Spleen (tissue), 11 donors: Measurements from ENCODE around the gene REC114. TPM values are rescaled to one million over a fixed set of nuclear protein-coding genes. Genes with fewer than 3 reads are reported as not detected.

Experiments used
- DNase-seq: peaks from one replicate; pipeline ENCODE4 v3.0.0-alpha.2; 2020
- H3K27ac ChIP-seq, 8 donors: fragments of 200-600 bp; sonication (generic) in 7 of 8; 1 replicate in 4 of 8; 2 replicates in 4 of 8; pipeline versions ENCODE4 v1.5.0 to v1.8.0; 2016 to 2021; ENCODE audit warnings: inconsistent platforms in 4 of 8, mild to moderate bottlenecking in 4 of 8, moderate library complexity in 1 of 8
- H3K27me3 ChIP-seq, 7 donors: fragments of 200-600 bp; sonication (generic) in 6 of 7; replicated peaks in 1 of 7; 1 replicate in 4 of 7; 2 replicates in 3 of 7; pipeline versions ENCODE4 v1.5.0 to v1.8.0; 2016 to 2021; ENCODE audit warnings: inconsistent platforms in 3 of 7, mild to moderate bottlenecking in 1 of 7
- H3K36me3 ChIP-seq, 6 donors: fragments of 200-600 bp; sonication (generic) in 5 of 6; 1 replicate in 4 of 6; 2 replicates in 2 of 6; pipeline versions ENCODE4 v1.5.0 to v1.8.0; 2016 to 2021; ENCODE audit warnings: inconsistent platforms in 2 of 6
- H3K4me1 ChIP-seq, 6 donors: fragments of 200-600 bp; sonication (generic) in 5 of 6; 1 replicate in 3 of 6; 2 replicates in 3 of 6; pipeline versions ENCODE4 v1.5.0 to v1.8.0; 2016 to 2021; ENCODE audit warnings: inconsistent platforms in 3 of 6
- H3K4me3 ChIP-seq, 8 donors: fragments of 200-600 bp; sonication (generic) in 7 of 8; 1 replicate in 4 of 8; 2 replicates in 4 of 8; pipeline versions ENCODE4 v1.5.0 to v1.8.0; 2016 to 2021; ENCODE audit warnings: inconsistent platforms in 4 of 8, mild to moderate bottlenecking in 4 of 8, moderate library complexity in 2 of 8
- H3K9me3 ChIP-seq, 8 donors: fragments of 200-600 bp; sonication (generic) in 7 of 8; 1 replicate in 4 of 8; 2 replicates in 4 of 8; pipeline versions ENCODE4 v1.5.0 to v1.8.0; 2016 to 2021; ENCODE audit warnings: inconsistent platforms in 4 of 8
- CTCF ChIP-seq, 11 experiments: fragments of 200-600 bp in 7 of 11; fragments of 450-650 bp in 4 of 11; sonication (generic) in 4 of 11; IDR thresholded peaks in 8 of 11; conservative IDR thresholded peaks in 3 of 11; 1 replicate in 7 of 11; 2 replicates in 4 of 11; pipeline versions ENCODE4 v1.4.0 to v1.8.0; 2016 to 2021; ENCODE audit warnings: antibody characterized with exemption in 11 of 11, inconsistent platforms in 4 of 11, mild to moderate bottlenecking in 1 of 11
- POLR2A ChIP-seq, 3 donors: fragments of 450-650 bp; IDR thresholded peaks; one replicate each; pipeline ENCODE4 v1.5.1; 2017; ENCODE audit warnings: antibody characterized with exemption in 3 of 3, mild to moderate bottlenecking in 1 of 3
- POLR2AphosphoS5 ChIP-seq, 3 donors: sonication (generic); formaldehyde crosslinking; IDR thresholded peaks; one replicate each; pipeline ENCODE4 v1.5.1; 2017; ENCODE audit warnings: antibody characterized with exemption in 3 of 3
- WGBS, 5 donors: extraction: QIAGEN DNeasy Blood & Tissue Kit in 3 of 5; methylation state at CpG; one replicate each; pipeline versions ENCODE4 v1.1.5 to v1.1.7; 2013 to 2018; 5-methylcytosine and 5-hydroxymethylcytosine counted together
- intact Hi-C: fragments of 100-400 bp; cut with DNase I; formaldehyde crosslinking; loops from one replicate; pipeline ENCODE4 v1.15.0; 2023; ENCODE audit warnings: low total_unique reads
- polyA plus RNA-seq, 3 donors: library from polyadenylated mRNA; stranded (reverse); fragments of 200-250 nt; gene quantifications; one replicate each; pipeline ENCODE4 v1.2.1, GENCODE V29; 2013
- total RNA-seq, 7 donors: library from RNA; depleted of rRNA in 3 of 7; stranded (reverse); fragments of >200 nt in 3 of 7; fragmentation: NEBNext Ultra II Directional in 4 of 7; extraction: Animal tissue kit (Norgen Biotek cat#: 25700) in 4 of 7; gene quantifications; one replicate each; pipeline versions ENCODE4 v1.1.0 to v1.2.1, GENCODE V29; 2016 to 2021
- donor health status: healthy with polysubstance abuse.
- donor health status: DM: no; HTN: no; CAD: no; lungs with moderate emphysema.
- donor health status: DM: no; HTN: no; CAD: no.
- donor health status: Bipolar disorder and iron deficiency.
- donor health status: healthy.
- donor health status: DM: no; HTN: no; CAD: no.
- donor health status: DM: yes; HTN: yes; CAD: no.

The REC114 gene
- total and polyA plus RNA-seq, 10 donors: not detected

- Histone ChIP-seq H3K27me3 (no peaks in the 10 kb centered on the region), H3K4me3 (no peak overlapping the region), H3K36me3 (peaks cover 0 to 15% (median 0%) of the 10 kb centered on the region in 6 donors), H3K4me1 (peaks cover 3 to 96% (median 58%) of the 10 kb centered on the region in 6 donors), H3K9me3 (peaks cover 0 to 3% (median 0%) of the 10 kb centered on the region in 8 donors), H3K27ac (no peak overlapping the region)
- TF ChIP-seq CTCF (IDR thresholded peaks at IDR 0.05 in 8 of 11, conservative IDR thresholded peaks at IDR 0.05 in 3 of 11): no peak
- no peak for TF ChIP-seq POLR2A (IDR thresholded peaks at IDR 0.05)
- TF ChIP-seq POLR2AphosphoS5 (IDR thresholded peaks at IDR 0.05): no peak
- DNase-seq: no peak
- 75 to 94% (median 92%) methylated on average over 1 of the region's 1 CpG for WGBS, 5 donors
- intact Hi-C loops: no loop called here
Observed at GRCh38 chr15:73607843-73608242, 164.9 kb downstream of the REC114 start.

- TF ChIP-seq POLR2AphosphoS5 (IDR thresholded peaks at IDR 0.05): no peak
- Histone ChIP-seq H3K27me3 (no peaks in the 10 kb centered on the region), H3K4me3 (no peak overlapping the region), H3K36me3 (peaks cover 0 to 15% (median 0%) of the 10 kb centered on the region in 6 donors), H3K9me3 (peaks cover 0 to 3% (median 0%) of the 10 kb centered on the region in 8 donors), H3K4me1 (peaks cover 0 to 96% (median 51%) of the 10 kb centered on the region in 6 donors), H3K27ac (no peak overlapping the region)
- 87 to 94% (median 92%) methylated on average over 1 of the region's 1 CpG for WGBS, 5 donors
- intact Hi-C loops: no loop called here
- no peak for DNase-seq
Observed at GRCh38 chr15:73608475-73608874, 165.5 kb downstream of the REC114 start.

- peaks cover 0 to 93% (median 49%) of the 10 kb centered on the region in 6 donors for H3K4me1 ChIP-seq
- 66 to 78% (median 71%) methylated on average over 2 of the region's 2 CpGs for WGBS, 5 donors
- no peak overlapping the region for H3K4me3 ChIP-seq
- peaks cover 0 to 12% (median 0%) of the 10 kb centered on the region in 6 donors for H3K36me3 ChIP-seq
- H3K27me3 ChIP-seq: no peaks in the 10 kb centered on the region
- H3K27ac ChIP-seq: no peak overlapping the region
- intact Hi-C loops: no loop called here
- TF ChIP-seq POLR2A (IDR thresholded peaks at IDR 0.05) (no peak), POLR2AphosphoS5 (IDR thresholded peaks at IDR 0.05) (no peak), CTCF (IDR thresholded peaks at IDR 0.05 in 8 of 11, conservative IDR thresholded peaks at IDR 0.05 in 3 of 11) (no peak)
- no peak for DNase-seq
- H3K9me3 ChIP-seq: peaks cover 0 to 3% (median 0%) of the 10 kb centered on the region in 8 donors
Observed at GRCh38 chr15:73608941-73609340, 166.0 kb downstream of the REC114 start.

Other genes starting within 250 kb of the REC114 start
- gene HCN4, start 74.2 kb upstream of the REC114 start, total RNA-seq: not detected
- gene HCN4, start 74.2 kb upstream of the REC114 start, polyA plus RNA-seq: not detected
- 100 to 1,000 TPM in 5 of 7 donors, 10 to 100 TPM in 2; 79.5 to 130 (median 102) TPM for gene NPTN, start 190.2 kb downstream of the REC114 start, total RNA-seq
- 10 to 100 TPM; 18.9 to 28.8 (median 23.8) TPM for gene NPTN, start 190.2 kb downstream of the REC114 start, polyA plus RNA-seq
- 10 to 100 TPM; 17.8 to 95.6 (median 34.9) TPM for gene CD276, start 241.2 kb downstream of the REC114 start, total RNA-seq
- 10 to 100 TPM in 2 of 3 donors, 1 to 10 TPM in 1; 9.8 to 19.7 (median 17.2) TPM for gene CD276, start 241.2 kb downstream of the REC114 start, polyA plus RNA-seq